MCF 10A (cell line): ENCODE data around the gene ANGPT4. TPM values are rescaled to one million over a fixed set of nuclear protein-coding genes. Genes with fewer than 3 reads are reported as not detected.

Source experiments
- BruUV-seq: library from RNA; stranded (reverse); fragments of 400-500 nt; replicated peaks from 2 replicates; lab custom pipeline; 2021; lab: Mats Ljungman, UMichigan
- CTCF ChIA-PET: fragments of 300-600 bp; sonication (Branson Sonifier 250); formaldehyde crosslinking; extraction: SDS; loops from one replicate; lab custom pipeline; 2021; ENCODE audit warnings: antibody characterized with exemption, inconsistent platforms; lab: Yijun Ruan, JAX
- POLR2A ChIA-PET: fragments of 300-600, 350-650 bp; sonication (Branson Sonifier 250); formaldehyde crosslinking; extraction: SDS; loops from one replicate; lab custom pipeline; 2020; ENCODE audit warnings: antibody characterized with exemption, inconsistent platforms; lab: Yijun Ruan, JAX
- DNase-seq: peaks from one replicate; pipeline ENCODE4 v3.0.0-alpha.2; 2018; ENCODE audit not compliant: unreplicated experiment
- H3K27ac Mint-ChIP-seq: one replicate; pipeline ENCODE4 v1.8.0; 2022; ENCODE audit warnings: mild to moderate bottlenecking, low read depth, mixed read lengths; ENCODE audit not compliant: unreplicated experiment
- H3K27me3 Mint-ChIP-seq: one replicate; pipeline ENCODE4 v1.8.0; 2022; ENCODE audit warnings: mixed read lengths; ENCODE audit not compliant: insufficient read depth, unreplicated experiment
- H3K36me3 Mint-ChIP-seq: one replicate; pipeline ENCODE4 v1.8.0; 2022; ENCODE audit warnings: mild to moderate bottlenecking, moderate library complexity, mixed read lengths; ENCODE audit not compliant: insufficient read depth, unreplicated experiment
- H3K4me1 Mint-ChIP-seq: one replicate; pipeline ENCODE4 v1.8.0; 2022; ENCODE audit warnings: mixed read lengths; ENCODE audit not compliant: insufficient read depth, unreplicated experiment
- H3K4me3 Mint-ChIP-seq: one replicate; pipeline ENCODE4 v1.8.0; 2022; ENCODE audit warnings: mild to moderate bottlenecking, moderate library complexity, mixed read lengths; ENCODE audit not compliant: unreplicated experiment
- H3K9me3 Mint-ChIP-seq: one replicate; pipeline ENCODE4 v1.8.0; 2022; ENCODE audit warnings: mixed read lengths; ENCODE audit not compliant: unreplicated experiment
- CTCF ChIP-seq: fragments of 200-600 bp; IDR thresholded peaks from one replicate; pipeline ENCODE4 v1.8.0; 2022; ENCODE audit warnings: antibody characterized with exemption, mild to moderate bottlenecking; ENCODE audit not compliant: unreplicated experiment
- intact Hi-C: fragments of 100-400 bp; cut with micrococcal nuclease; formaldehyde crosslinking; loops from 2 replicates; pipeline ENCODE4 v1.14.1; 2022
- total RNA-seq: library from RNA; stranded (reverse); gene quantifications from 2 replicates; pipeline ENCODE4 v1.2.3, GENCODE V29; 2022

ANGPT4 gene
- total RNA-seq, 1 experiment from 2014 or later = not detected

- TF ChIP-seq CTCF = no peak
- no peaks in the 10 kb centered on the region for H3K36me3 Mint-ChIP-seq
- ChIA-PET CTCF (interaction anchor here (1.1 to 8.9 kb wide), 5 partner anchors 19 to 474 kb away, joined by 3 to 99 read pairs (median 4); no protein-coding TSS in a partner anchor), POLR2A (interaction anchor here (0.6 to 6.4 kb wide), 15 partner anchors 8 to 1632 kb away, joined by 3 to 92 read pairs (median 3); no protein-coding TSS in a partner anchor)
- H3K27ac Mint-ChIP-seq = peak overlapping the region; percentile 79
- peaks cover 23% of the 10 kb centered on the region for H3K4me1 Mint-ChIP-seq
- no peaks in the 10 kb centered on the region for H3K9me3 Mint-ChIP-seq
- no peaks in the 10 kb centered on the region for H3K27me3 Mint-ChIP-seq
- H3K4me3 Mint-ChIP-seq = peak overlapping the region; percentile 88
- DNase-seq = no peak
- no TSS peak for BruUV-seq
- intact Hi-C loops = loop anchor here (5.0 kb wide), 1 partner anchor 48 kb away; no protein-coding TSS in a partner anchor
Measured at GRCh38 chr20:834151-834746, 81.9 kb downstream of the ANGPT4 start.

- Mint-ChIP-seq H3K4me1 (peaks cover 23% of the 10 kb centered on the region), H3K36me3 (no peaks in the 10 kb centered on the region), H3K9me3 (no peaks in the 10 kb centered on the region), H3K27me3 (no peaks in the 10 kb centered on the region), H3K27ac (peak within 1 kb of the TSS; percentile 79), H3K4me3 (peak within 1 kb of the TSS; percentile 88)
- no peak for TF ChIP-seq CTCF
- POLR2A ChIA-PET = interaction anchor here (0.6 to 6.4 kb wide), 20 partner anchors 9 to 407 kb away, joined by 3 to 92 read pairs (median 3); no protein-coding TSS in a partner anchor
- intact Hi-C loops = loop anchor here (5.0 kb wide), 1 partner anchor 49 kb away; no protein-coding TSS in a partner anchor
- DNase-seq = peak; percentile 95
- CTCF ChIA-PET = interaction anchor here (0.7 to 8.9 kb wide), 7 partner anchors 14 to 473 kb away, joined by 3 to 99 read pairs (median 4); no protein-coding TSS in a partner anchor
- BruUV-seq = no TSS peak
Measured at GRCh38 chr20:833450-834150, 82.5 kb downstream of the ANGPT4 start, which contains the start of gene FAM110A. Gene FAM110A, plus strand, starts transcription at chr20:833715. Its CDS starts 11,090 bp downstream, at chr20:844805.

GRCh38 chr20:833121-833449 is 83.0 kb downstream of the ANGPT4 start:
- Mint-ChIP-seq H3K4me1 (peaks cover 23% of the 10 kb centered on the region), H3K9me3 (no peaks in the 10 kb centered on the region), H3K36me3 (no peaks in the 10 kb centered on the region), H3K4me3 (peak overlapping the region; percentile 88), H3K27me3 (no peaks in the 10 kb centered on the region), H3K27ac (peak overlapping the region; percentile 79)
- BruUV-seq = no TSS peak
- TF ChIP-seq CTCF = no peak
- DNase-seq = no peak
- POLR2A ChIA-PET = interaction anchor here (0.7 to 6.4 kb wide), 16 partner anchors 9 to 286 kb away, joined by 3 to 92 read pairs (median 4); no protein-coding TSS in a partner anchor
- intact Hi-C loops = loop anchor here (5.0 kb wide), 1 partner anchor 49 kb away; no protein-coding TSS in a partner anchor
- CTCF ChIA-PET = interaction anchor here (0.7 to 8.9 kb wide), 9 partner anchors 10 to 379 kb away, joined by 3 to 99 read pairs (median 4); no protein-coding TSS in a partner anchor
